Glutamatergic neuron (in vitro differentiated cells): Measurements from ENCODE around the gene OR8G1. TPM values are rescaled to one million over a fixed set of nuclear protein-coding genes. Genes with fewer than 3 reads are reported as not detected.

Source experiments
- DNase-seq: peaks from one replicate; pipeline ENCODE4 v3.0.0; 2022
- H3K27ac Mint-ChIP-seq: one replicate; pipeline ENCODE4 v1.8.0; 2020; ENCODE audit warnings: mild to moderate bottlenecking, mixed read lengths, inconsistent platforms; ENCODE audit not compliant: unreplicated experiment
- H3K27me3 Mint-ChIP-seq: one replicate; pipeline ENCODE4 v1.8.0; 2020; ENCODE audit warnings: mild to moderate bottlenecking, moderate library complexity, mixed read lengths, inconsistent platforms; ENCODE audit not compliant: unreplicated experiment
- H3K36me3 Mint-ChIP-seq: one replicate; pipeline ENCODE4 v1.8.0; 2020; ENCODE audit warnings: mild to moderate bottlenecking, mixed read lengths, inconsistent platforms; ENCODE audit not compliant: unreplicated experiment
- H3K4me1 Mint-ChIP-seq: one replicate; pipeline ENCODE4 v1.8.0; 2020; ENCODE audit warnings: mild to moderate bottlenecking, low read depth, mixed read lengths, inconsistent platforms; ENCODE audit not compliant: unreplicated experiment
- H3K4me3 Mint-ChIP-seq: one replicate; pipeline ENCODE4 v1.8.0; 2020; ENCODE audit warnings: mild to moderate bottlenecking, mixed read lengths, inconsistent platforms; ENCODE audit not compliant: unreplicated experiment
- H3K9me3 Mint-ChIP-seq: one replicate; pipeline ENCODE4 v1.8.0; 2020; ENCODE audit warnings: mild to moderate bottlenecking, moderate library complexity, mixed read lengths, inconsistent platforms; ENCODE audit not compliant: unreplicated experiment
- total RNA-seq: library from RNA; stranded (reverse); fragmentation: NEBNext Ultra II Directional; extraction: Animal tissue kit (Norgen Biotek cat#: 25700); gene quantifications from one replicate; pipeline ENCODE4 v1.2.1, GENCODE V29; 2021; ENCODE audit not compliant: unreplicated experiment
- TF ChIP-seq, protein P1 (sequence below): fragments of 200-600 bp; sonication (generic); IDR thresholded peaks from one replicate; pipeline ENCODE4 v1.5.0; 2021; ENCODE audit not compliant: partially characterized antibody, unreplicated experiment

Gene OR8G1
- total RNA-seq, 1 donor from 2014 or later = not detected

DNA sequence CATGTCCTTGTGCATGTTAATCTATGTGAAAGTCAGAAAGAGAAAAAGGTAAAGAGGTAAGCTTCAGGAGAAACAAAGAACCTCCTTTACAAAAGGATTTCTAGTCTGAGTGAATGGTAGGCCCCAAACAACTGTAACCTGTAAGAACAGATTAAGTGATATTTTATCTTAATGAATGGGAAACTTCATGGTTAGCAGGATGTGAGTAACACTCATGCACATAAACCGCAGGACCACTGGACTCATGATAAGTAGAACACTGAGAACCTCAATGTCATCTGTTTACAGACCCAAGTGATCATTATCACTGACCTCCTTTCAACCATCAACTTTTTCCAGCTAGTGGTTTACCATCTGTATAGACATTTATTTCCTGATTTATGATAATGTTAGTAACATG, 35.2 kb downstream of the OR8G1 start:
- H3K4me3 Mint-ChIP-seq = no peak overlapping the region
- peaks cover 2% of the 10 kb centered on the region for H3K4me1 Mint-ChIP-seq
- no peak overlapping the region for H3K27ac Mint-ChIP-seq
- no peak for DNase-seq
- TF ChIP-seq, protein P1, sequence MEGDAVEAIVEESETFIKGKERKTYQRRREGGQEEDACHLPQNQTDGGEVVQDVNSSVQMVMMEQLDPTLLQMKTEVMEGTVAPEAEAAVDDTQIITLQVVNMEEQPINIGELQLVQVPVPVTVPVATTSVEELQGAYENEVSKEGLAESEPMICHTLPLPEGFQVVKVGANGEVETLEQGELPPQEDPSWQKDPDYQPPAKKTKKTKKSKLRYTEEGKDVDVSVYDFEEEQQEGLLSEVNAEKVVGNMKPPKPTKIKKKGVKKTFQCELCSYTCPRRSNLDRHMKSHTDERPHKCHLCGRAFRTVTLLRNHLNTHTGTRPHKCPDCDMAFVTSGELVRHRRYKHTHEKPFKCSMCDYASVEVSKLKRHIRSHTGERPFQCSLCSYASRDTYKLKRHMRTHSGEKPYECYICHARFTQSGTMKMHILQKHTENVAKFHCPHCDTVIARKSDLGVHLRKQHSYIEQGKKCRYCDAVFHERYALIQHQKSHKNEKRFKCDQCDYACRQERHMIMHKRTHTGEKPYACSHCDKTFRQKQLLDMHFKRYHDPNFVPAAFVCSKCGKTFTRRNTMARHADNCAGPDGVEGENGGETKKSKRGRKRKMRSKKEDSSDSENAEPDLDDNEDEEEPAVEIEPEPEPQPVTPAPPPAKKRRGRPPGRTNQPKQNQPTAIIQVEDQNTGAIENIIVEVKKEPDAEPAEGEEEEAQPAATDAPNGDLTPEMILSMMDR = no peak
- H3K9me3 Mint-ChIP-seq = no peaks in the 10 kb centered on the region
- H3K27me3 Mint-ChIP-seq = peaks cover 3% of the 10 kb centered on the region
- H3K36me3 Mint-ChIP-seq = no peaks in the 10 kb centered on the region

DNA sequence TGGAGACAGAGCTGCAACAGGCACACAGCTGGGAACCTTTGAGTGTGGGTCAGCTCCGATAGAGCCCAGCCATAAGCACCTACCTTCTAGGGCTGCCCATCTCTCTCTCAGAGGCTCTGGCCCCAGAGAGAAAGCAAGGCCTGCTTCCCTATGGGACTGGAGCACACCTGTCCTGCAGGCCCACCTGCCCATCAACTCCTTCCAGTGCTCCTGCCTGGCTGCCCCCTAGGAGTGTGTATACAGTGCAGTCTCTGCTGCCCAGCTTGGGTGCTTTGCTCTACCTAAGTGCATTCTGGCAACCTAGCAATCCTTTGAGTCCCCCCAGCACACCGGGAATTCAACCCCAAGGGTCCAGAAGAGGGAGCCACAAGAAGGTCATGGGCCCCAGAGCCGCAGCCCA, 36.3 kb downstream of the OR8G1 start:
- Mint-ChIP-seq H3K36me3 (no peaks in the 10 kb centered on the region), H3K27me3 (peaks cover 3% of the 10 kb centered on the region), H3K27ac (no peak overlapping the region), H3K4me3 (no peak overlapping the region), H3K9me3 (peaks cover 2% of the 10 kb centered on the region), H3K4me1 (no peaks in the 10 kb centered on the region)
- TF ChIP-seq, protein P1 = no peak
- no peak for DNase-seq

DNA sequence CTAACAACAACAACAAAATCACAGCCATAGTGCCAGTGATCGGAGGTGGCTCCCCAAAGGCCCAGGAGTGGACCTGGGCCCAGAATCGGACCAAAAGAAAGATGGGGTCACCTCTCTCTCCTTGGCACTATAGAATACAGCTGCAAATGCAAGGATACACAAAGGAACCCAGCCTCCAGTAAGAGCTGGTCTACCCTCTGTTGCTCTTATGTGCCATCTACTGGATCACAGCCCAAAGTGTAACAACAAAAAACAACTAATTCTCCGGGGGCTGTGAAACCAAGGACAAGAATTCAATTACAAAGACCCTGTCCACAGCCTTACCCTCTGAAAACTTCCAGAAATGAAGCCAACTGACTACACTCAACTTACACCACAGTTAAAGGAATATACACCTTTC, 36.9 kb downstream of the OR8G1 start:
- Mint-ChIP-seq H3K36me3 (no peaks in the 10 kb centered on the region), H3K4me3 (no peak overlapping the region), H3K9me3 (peaks cover 2% of the 10 kb centered on the region), H3K27ac (no peak overlapping the region), H3K27me3 (peaks cover 3% of the 10 kb centered on the region), H3K4me1 (no peaks in the 10 kb centered on the region)
- TF ChIP-seq, protein P1 = no peak
- DNase-seq = no peak

DNA sequence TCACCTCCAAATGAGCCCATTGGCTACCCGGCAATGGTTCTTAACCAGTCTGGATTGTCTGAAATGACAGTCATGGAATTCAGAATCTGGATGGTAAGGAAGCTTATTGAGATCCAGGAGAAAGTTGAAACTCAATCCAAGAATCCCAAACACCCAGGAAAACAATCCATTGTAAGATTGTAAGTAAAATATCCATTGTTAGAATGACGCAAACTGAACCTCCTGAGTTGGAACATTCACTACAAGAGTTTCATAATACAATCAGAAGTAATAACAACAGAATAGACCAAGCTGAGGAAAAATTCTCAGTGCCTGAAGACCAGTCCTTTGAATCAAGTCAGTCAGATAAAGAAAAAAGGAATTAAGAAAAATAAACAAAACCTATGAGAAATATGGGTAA, 37.4 kb downstream of the OR8G1 start:
- Mint-ChIP-seq H3K4me3 (no peak overlapping the region), H3K27me3 (peaks cover 3% of the 10 kb centered on the region), H3K36me3 (no peaks in the 10 kb centered on the region), H3K27ac (no peak overlapping the region), H3K9me3 (peaks cover 4% of the 10 kb centered on the region), H3K4me1 (no peaks in the 10 kb centered on the region)
- no peak for DNase-seq
- TF ChIP-seq, protein P1 = no peak

DNA sequence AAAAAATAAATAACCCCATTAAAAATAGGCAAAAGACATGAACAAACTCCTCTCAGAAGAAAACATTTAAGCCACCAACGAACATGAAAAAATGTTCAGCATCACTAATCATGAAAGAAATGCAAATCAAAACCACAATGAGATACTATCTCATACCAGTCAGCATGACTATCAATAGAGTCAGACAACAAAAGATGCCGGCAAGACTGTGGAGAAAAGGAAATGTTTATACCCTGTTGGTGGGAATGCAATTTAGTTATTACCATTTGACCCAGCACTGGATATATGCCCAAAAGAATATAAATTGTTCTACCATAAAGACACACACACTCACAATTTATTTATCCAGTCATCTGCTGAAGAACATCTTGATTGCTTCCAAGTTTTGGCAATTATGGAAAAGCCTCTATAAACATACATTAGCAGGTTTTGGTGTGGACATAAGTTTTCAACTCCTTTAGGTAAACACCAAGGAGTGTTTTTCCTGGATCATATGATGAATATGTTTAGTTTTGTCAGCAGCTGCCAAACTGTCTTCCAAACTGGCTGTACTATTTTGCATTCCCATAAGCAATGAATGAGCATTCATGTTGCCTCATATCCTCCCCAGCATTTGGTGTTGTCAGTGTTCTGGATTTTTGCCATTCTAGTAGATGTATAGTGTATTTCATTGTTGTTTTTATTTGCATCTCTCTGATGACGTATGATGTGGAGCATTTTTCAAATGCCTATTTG, 44.9 kb downstream of the OR8G1 start:
- TF ChIP-seq, protein P1 = no peak
- Mint-ChIP-seq H3K4me1 (no peaks in the 10 kb centered on the region), H3K9me3 (peaks cover 12% of the 10 kb centered on the region), H3K27ac (no peak overlapping the region), H3K27me3 (no peaks in the 10 kb centered on the region), H3K4me3 (no peak overlapping the region), H3K36me3 (no peaks in the 10 kb centered on the region)
- DNase-seq = no peak
